Activated CD4-positive, alpha-beta T cell treated with anti-CD3 and anti-CD28 coated beads, Interleukin-2, amount 50 U/mL, for 4 hours (primary cell): Measurements from ENCODE around the gene SLC17A3.
A peak's percentile ranks its signal among the peaks of the same experiment; 100 is the strongest.

ENCODE experiments used
- DNase-seq, 2 experiments: peaks; one replicate each; pipeline ENCODE4 v3.0.0-alpha.2; 2020

The SLC17A3 gene

DNA sequence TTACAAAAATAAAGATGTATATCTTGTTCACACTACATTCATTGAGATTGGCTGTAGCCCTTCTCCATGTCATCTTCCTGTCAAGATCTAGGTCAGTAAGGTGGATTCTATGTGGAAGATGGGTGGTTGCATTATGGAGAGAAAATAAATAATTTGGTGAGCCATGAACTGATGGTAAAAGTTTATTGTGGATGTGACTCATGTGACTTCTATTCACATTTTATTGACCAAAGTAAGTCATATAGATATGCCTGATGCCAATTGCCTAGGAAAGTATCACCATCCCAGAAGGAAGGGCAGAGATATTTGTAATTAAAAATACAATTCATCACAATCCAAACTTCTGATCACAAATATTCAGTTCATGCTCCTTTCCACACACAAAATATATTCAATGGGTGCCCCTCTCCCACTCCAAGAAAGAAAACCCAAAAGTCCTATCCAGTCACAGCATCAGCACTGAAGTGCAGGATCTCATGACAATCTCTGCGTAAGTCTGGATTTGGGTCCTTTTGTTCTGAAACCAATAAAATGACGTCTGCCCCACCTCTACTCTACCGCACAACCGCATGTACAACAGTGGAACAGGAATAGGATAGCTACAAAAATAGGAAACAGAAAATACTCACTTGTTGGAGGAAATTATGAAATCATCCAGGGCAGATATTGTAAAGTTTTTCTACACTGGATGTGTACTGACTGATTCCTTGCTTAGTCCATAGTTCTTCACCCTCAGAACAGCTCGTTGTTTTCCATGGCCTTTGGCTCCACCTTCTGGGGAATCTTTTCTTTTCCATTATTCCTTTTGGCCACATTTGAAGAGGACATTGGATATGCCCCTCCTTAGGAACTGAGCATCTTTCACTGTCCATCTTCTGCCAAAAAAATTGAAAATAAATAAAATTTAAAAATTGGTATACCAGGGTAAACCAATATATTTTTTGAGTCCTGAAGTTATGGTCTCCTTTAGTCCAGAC, 16.1 kb upstream of the SLC17A3 start:
- no peak for DNase-seq

GRCh38 chr6:25888626-25889025, 14.6 kb upstream of the SLC17A3 start:
- DNase-seq: no peak

DNA sequence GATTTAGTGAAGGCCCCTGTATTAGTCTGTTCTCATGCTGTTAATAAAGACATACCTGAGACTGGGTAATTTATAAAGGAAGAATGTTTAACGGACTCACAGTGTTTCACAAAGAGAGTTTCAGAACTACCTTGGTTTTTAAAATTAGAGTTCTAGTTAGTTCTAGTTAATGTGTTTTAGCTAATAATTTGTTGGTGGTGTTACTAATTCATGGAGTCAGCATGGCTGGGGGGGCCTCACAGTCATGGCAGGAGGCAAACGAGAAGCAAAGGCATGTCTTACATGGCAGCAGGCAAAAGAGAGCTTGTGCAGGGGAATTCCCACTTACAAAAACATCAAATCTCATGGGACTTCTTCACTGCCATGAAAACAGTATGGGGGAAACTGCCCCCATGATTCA, 12.0 kb upstream of the SLC17A3 start:
- no peak for DNase-seq

DNA sequence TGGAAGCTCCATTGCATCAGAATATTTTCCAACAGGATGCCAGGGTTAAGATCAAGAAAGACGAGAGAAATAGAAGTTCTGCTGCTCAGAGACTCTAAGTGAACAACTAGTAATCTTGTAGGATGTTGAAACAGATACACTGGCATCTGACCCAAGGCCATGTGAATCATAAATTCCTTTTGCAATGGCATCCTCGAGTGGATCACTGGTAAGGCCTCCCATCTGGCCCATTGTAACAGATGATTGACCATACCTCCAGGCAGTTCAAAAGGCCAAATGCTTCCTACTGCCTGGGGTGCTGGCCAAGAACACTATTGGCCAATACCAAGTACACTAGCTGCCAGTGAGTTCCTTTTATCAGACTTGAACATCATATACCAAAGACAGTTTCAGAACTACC, 9.9 kb upstream of the SLC17A3 start:
- DNase-seq: no peak

GRCh38 chr6:25883536-25883935, 9.5 kb upstream of the SLC17A3 start:
- no peak for DNase-seq

GRCh38 chr6:25882051-25882496, 8.0 kb upstream of the SLC17A3 start:
- peak; percentile 3 to 13 for DNase-seq

DNA sequence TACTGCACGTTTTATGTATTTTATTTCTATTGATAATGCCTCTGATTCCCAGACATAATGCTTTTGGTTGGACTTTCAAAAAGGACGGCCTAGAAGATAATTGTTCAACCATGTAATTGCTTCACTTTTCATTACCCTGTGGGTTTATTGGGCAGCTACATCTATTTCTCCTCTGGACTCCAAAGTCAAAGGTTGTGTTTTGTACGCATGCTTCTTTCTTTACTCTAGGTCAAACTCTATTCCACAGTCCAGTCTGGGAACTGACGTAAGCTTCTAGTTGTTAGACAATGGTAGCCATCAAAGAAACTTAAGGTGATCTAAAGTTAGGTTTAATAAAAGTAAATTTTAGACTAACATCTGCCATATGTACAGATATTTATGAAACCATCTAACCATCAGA, 6.6 kb upstream of the SLC17A3 start:
- no peak for DNase-seq

DNA sequence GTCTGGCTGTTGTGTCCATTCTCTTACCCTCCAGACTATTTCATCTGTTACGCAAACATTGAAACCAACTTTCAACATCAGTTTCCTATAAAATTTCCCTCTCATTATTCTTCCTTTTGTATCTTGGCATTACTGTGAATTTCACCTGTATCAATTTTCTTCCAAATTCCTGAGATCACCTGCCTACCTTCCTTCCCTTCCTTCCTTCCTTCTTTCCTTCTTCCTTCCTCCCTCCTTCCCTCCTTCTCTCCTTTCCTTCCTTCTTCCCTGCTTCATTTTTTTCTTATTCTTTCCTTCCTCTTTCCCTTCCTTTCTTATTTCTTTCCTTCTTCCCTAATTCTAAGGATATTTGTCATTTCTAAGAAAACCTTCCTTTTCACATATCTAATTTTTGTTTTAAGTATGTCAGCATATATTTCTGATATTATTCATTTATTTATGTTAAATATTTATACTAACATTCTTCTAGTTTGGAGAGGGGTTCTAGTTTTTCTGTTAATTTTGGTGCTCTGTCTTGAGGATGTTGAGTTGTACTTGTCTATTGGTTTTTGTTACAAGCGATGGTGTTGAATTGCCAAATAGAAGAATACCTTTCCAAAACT, 4.8 kb upstream of the SLC17A3 start:
- no peak for DNase-seq

DNA sequence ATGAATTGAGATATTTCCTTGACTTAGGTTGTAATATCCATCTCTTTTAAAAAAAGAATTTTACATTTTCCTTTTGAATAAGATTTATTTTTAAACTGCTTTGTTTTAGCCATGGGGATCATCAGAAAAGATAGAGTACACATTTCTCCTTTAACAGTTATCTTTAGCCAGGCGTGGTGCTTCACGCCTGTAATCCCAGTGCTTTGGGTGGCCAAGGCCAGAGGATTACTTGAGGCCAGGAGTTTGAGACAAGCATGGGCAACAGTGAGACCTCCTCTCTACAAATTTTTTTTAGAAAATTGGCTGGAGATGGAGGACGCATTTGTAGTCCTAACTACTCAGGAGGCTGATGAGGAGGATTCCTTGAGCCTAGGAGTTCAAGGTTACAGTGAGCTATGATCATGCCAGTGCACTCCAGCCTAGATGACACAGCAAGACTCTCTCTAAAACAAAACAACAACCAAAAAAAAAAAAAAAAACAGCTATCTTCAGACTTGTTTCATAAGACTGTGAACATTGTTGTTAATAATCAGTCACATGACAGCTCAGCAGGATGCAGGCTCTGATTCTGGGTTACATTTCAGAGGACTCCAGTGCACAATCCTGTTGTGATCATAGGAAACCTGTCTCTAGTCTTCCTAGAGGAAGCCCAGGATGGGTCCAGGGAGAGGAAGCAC, 2.0 kb upstream of the SLC17A3 start:
- DNase-seq: no peak

DNA sequence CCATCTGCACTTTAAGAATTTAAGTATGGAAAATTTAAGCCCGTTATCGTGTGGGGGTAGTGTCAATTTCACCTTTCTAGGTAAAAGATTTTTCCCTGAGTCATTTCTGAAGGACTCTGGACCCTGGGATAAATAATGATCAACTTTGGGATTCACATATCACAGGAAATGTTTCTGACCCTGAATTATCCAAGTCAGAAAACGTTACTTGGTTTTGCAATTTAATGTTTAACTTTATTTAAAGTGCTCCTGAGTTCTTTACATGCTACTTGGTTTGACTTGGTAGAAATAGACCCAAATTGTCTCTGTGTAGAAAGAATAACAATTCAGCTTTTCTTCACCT, 1.5 kb upstream of the SLC17A3 start:
- no peak for DNase-seq

GRCh38 chr6:25874822-25875562, 949 bp upstream of the SLC17A3 start:
- no peak for DNase-seq

DNA sequence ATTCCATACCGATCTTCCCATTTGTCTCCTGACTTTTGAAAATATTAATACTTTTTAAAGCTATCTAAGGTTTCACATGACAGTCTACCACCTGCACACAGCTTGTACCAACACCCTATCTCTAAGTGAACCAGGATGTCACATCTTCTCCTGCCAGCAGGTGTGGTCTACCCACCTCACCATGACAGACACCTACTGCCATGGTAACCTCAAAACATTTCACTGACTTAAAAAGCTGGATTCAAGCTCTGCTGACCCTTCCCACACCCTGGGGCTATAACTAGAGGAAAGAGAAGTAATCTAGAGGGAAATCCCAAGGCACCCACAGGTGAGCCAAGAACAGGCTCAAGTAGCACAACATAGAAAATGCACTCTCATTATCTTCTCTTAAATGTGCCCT, 1.2 kb downstream of the SLC17A3 start:
- DNase-seq: no peak

DNA sequence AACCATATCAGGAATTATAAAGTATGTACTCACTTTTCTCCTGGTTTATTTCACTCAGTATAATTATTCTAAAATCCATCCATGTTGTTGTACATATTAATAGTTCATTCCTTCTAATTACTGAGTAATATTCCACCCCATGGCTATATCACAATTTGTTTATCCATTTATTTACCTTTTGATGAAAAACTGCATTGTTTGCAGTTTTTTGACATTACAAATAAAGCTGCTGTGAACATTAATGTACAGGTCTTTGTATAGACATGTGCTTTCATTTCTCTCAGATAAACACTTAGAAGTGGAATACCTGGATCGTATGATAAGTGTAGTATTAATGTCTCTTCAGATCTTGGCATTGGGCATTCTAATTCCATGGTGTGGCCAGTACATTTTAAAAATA, 4.2 kb downstream of the SLC17A3 start:
- no peak for DNase-seq

DNA sequence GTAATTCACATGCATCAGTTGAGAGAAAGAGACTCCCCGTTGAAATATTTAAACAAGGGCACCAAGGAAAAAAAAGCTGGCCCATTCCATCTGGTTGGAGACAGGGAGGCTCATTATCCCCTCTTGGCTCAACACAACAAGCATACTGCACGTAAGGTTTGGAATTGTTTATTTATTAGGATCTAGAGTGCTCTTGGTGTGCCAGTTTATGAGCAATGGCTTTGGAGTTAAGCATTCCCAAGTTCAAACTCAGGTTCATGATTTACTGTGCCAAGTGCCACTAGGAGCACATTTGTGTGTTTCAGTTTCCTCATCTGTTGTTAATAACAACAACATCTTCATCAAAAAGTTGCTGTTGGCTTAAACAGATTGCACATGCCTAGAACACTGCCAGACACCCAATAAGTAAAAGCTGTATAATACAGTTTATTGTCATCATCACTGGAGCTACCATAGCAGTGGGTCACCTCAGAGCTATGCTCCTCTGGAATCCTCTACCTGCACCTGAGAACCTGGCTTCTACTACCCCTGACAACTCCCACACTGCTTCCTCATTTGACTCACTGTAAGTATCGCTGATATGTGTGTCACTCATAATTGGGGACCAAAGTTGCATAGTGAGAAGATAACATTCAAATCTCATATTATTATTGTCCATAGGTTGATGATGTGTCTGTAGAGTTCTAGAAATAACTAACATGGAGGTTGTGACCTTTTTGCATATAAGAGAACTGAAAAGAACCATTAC, 5.4 kb downstream of the SLC17A3 start:
- DNase-seq: no peak

- DNase-seq: no peak
These were observed 8.0 kb downstream of the SLC17A3 start for GRCh38 chr6:25866011-25866410.

GRCh38 chr6:25863360-25863759, 10.7 kb downstream of the SLC17A3 start:
- no peak for DNase-seq

- no peak for DNase-seq
These were observed 11.8 kb downstream of the SLC17A3 start for GRCh38 chr6:25862199-25862598.

- DNase-seq: no peak
These were observed 21.3 kb downstream of the SLC17A3 start for GRCh38 chr6:25852756-25853155.

GRCh38 chr6:25851961-25852360, 22.1 kb downstream of the SLC17A3 start:
- no peak for DNase-seq

DNA sequence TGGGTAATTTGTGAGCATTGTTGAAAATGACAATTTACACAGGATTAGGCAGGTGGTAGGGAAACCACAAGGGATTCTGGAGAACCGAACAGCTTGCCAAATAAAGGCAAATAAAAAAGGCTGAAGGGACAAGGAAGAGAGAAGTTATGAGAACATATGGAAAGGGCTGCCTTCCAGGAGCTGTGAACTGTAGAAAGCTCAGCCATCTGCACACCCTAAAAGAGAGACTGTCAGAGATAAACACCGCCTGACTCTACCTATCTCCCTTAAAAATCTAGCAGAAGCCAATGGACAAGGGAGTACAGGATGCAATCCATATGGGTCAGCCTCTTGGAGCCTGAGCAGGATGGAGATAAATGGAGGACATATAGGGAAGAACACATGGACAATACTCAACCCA, 29.5 kb downstream of the SLC17A3 start:
- DNase-seq: no peak

DNA sequence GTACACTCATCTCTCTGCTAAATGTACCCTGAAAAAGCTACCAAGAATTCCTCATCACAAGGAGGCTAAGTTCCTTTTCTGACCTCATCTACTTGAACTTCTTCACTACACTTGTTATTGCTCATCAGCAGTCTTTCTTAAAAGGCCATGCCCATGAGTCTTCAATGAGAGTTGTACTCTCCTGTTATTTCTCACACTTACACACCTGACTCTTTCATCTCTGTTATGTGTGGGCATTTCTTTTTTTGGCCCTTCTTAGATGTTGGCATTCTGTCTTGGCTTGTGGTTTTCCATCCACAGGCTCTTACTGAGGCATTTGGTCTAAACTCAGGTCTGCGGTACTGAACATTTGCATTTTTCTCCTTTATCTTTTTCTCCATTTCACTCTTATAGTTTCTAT, 31.5 kb downstream of the SLC17A3 start:
- no peak for DNase-seq
